GM12878 (cell line): ENCODE data around the gene SORCS2. TPM values are rescaled to one million over a fixed set of nuclear protein-coding genes. Genes with fewer than 3 reads are reported as not detected.

Source experiments
- ATAC-seq: fragments of 200-7000 bp; cut with Tn5 transposase; 3 replicates; pipeline ENCODE4 v1.9.1; 2020; ENCODE audit warnings: mild to moderate bottlenecking, moderate library complexity
- BruUV-seq: library from RNA; stranded (reverse); fragments of 400-500 nt; replicated peaks from 2 replicates; lab custom pipeline; 2021; lab: Mats Ljungman, UMichigan
- CTCF ChIA-PET: fragments of 300-600 bp; sonication (Branson Sonifier 250); formaldehyde crosslinking; extraction: SDS; loops from one replicate; lab custom pipeline; 2021; ENCODE audit warnings: inconsistent platforms; lab: Yijun Ruan, JAX
- POLR2A ChIA-PET: fragments of 350-600 bp; formaldehyde crosslinking; extraction: SDS; loops from one replicate; lab custom pipeline; 2021; ENCODE audit warnings: inconsistent platforms; lab: Charles Lee
- RAD21 ChIA-PET: fragments of 300-600 bp; sonication (Branson Sonifier 250); formaldehyde crosslinking; loops from one replicate; lab custom pipeline; 2023; ENCODE audit warnings: antibody characterized with exemption; ENCODE audit not compliant: unreplicated experiment; lab: Charles Lee
- SMC1A ChIA-PET: fragments of 300-600 bp; sonication (Branson Sonifier 250); formaldehyde crosslinking; loops from one replicate; lab custom pipeline; 2023; ENCODE audit not compliant: unreplicated experiment, uncharacterized antibody; lab: Charles Lee
- DNase-seq: peaks from one replicate; pipeline ENCODE4 v3.0.0-alpha.2; 2011; ENCODE audit warnings: low read depth, low spot score
- FAIRE-seq: peaks from 3 replicates; lab custom pipeline; 2011; peaks lifted over from hg19 to GRCh38; lab: Jason Lieb, UNC
- H2AFZ ChIP-seq: 2 replicates; pipeline ENCODE4 v1.6.0; 2011; ENCODE audit warnings: low read depth, low read length, control low read depth; ENCODE audit not compliant: control insufficient read depth
- H3K27ac ChIP-seq: 2 replicates; pipeline ENCODE4 v1.5.1; 2011; ENCODE audit warnings: control low read depth; ENCODE audit not compliant: control insufficient read depth, insufficient read depth
- H3K27me3 ChIP-seq, 2 experiments: replicated peaks in 1 of 2; 2 replicates each; pipeline versions ENCODE4 v1.6.0 to v1.6.1; 2011; ENCODE audit warnings: low read length in 1 of 2; ENCODE audit not compliant: control insufficient read depth in 2 of 2, insufficient read depth in 2 of 2
- H3K36me3 ChIP-seq, 2 experiments: 2 replicates each; pipeline ENCODE4 v1.5.1; 2011; ENCODE audit warnings: low read length in 1 of 2; ENCODE audit not compliant: control insufficient read depth in 2 of 2, insufficient read depth in 2 of 2
- H3K4me1 ChIP-seq: 2 replicates; pipeline ENCODE4 v1.6.1; 2011; ENCODE audit warnings: mild to moderate bottlenecking, low read length, moderate library complexity, mixed read lengths; ENCODE audit not compliant: control insufficient read depth, insufficient read depth
- H3K4me2 ChIP-seq: 2 replicates; pipeline ENCODE4 v1.6.0; 2011; ENCODE audit warnings: control low read depth; ENCODE audit not compliant: control insufficient read depth, insufficient read depth
- H3K4me3 ChIP-seq: fragments of 200-600 bp; sonication (generic); 2 replicates; pipeline ENCODE4 v1.5.1; 2016
- H3K79me2 ChIP-seq: 2 replicates; pipeline ENCODE4 v1.6.0; 2011; ENCODE audit warnings: low read length; ENCODE audit not compliant: control insufficient read depth, insufficient read depth
- H3K9ac ChIP-seq: 2 replicates; pipeline ENCODE4 v1.8.0; 2011; ENCODE audit warnings: low read length, control low read depth, mixed read lengths; ENCODE audit not compliant: control insufficient read depth, insufficient read depth
- H3K9me3 ChIP-seq: replicated peaks from 3 replicates; pipeline ENCODE4 v1.5.1; 2011; ENCODE audit warnings: mild to moderate bottlenecking, low read length; ENCODE audit not compliant: control insufficient read depth, insufficient read depth
- H4K20me1 ChIP-seq: 2 replicates; pipeline ENCODE4 v1.6.0; 2011; ENCODE audit not compliant: control insufficient read depth, insufficient read depth
- CHD2 ChIP-seq: IDR thresholded peaks from 2 replicates; pipeline ENCODE4 v1.6.1; 2011; ENCODE audit warnings: low read depth, low read length, improper control_type of control experiment, borderline replicate concordance
- PAX5 ChIP-seq: IDR thresholded peaks from 2 replicates; pipeline ENCODE4 v1.6.1; 2011; ENCODE audit warnings: low read depth, low read length, borderline replicate concordance
- POLR2AphosphoS5 ChIP-seq: IDR thresholded peaks from 2 replicates; pipeline ENCODE4 v1.6.1; 2011; ENCODE audit warnings: mild to moderate bottlenecking, low read length, inconsistent platforms
- RB1 ChIP-seq: fragments of 450-650 bp; formaldehyde crosslinking; IDR thresholded peaks from 2 replicates; pipeline ENCODE4 v1.6.1; 2017; ENCODE audit warnings: mild to moderate bottlenecking, borderline replicate concordance
- REST ChIP-seq: IDR thresholded peaks from 2 replicates; pipeline ENCODE4 v1.6.1; 2012; ENCODE audit warnings: mild to moderate bottlenecking, low read depth, low read length
- SMAD5 ChIP-seq: IDR thresholded peaks from 2 replicates; pipeline ENCODE4 v1.6.1; 2016; ENCODE audit warnings: antibody characterized with exemption, low read depth
- ZBTB33 ChIP-seq: fragments of 450-650 bp; IDR thresholded peaks from 2 replicates; pipeline ENCODE4 v1.6.1; 2017; ENCODE audit warnings: mild to moderate bottlenecking
- WGBS: methylation state at CpG from one replicate; pipeline ENCODE4 v1.1.6; 2016; ENCODE audit warnings: low lambda C conversion rate; ENCODE audit not compliant: insufficient replicate concordance, insufficient coverage; ENCODE audit errors: missing lambda C conversion rate; 5-methylcytosine and 5-hydroxymethylcytosine counted together
- in situ Hi-C: fragments of 300-500 bp; cut with MboI; formaldehyde crosslinking; loops from 9 replicates; pipeline ENCODE4 v1.14.3; 2018; ENCODE audit warnings: mixed read lengths
- intact Hi-C: fragments of 100-400 bp; cut with micrococcal nuclease; formaldehyde crosslinking; loops from one replicate; pipeline ENCODE4 v1.14.2; 2022; ENCODE audit not compliant: unreplicated experiment
- polyA plus RNA-seq, 11 experiments: library from polyadenylated mRNA; depleted of rRNA in 4 of 11; unstranded in 6 of 11; stranded (reverse) in 5 of 11; fragments of >200 nt; fragmentation: Nextera tagmentation in 4 of 11; fragmentation: Illumina TruSeq in 1 of 11; extraction: Ambion mirVana in 4 of 11; extraction: Trizol in 1 of 11; gene quantifications; 1 replicate in 1 of 11; 2 replicates in 10 of 11; pipeline versions ENCODE4 v1.2.1 to v1.2.3, GENCODE V29; 2011 to 2016; ENCODE audit warnings: inconsistent platforms in 2 of 11, missing spikeins in 2 of 11, low read depth in 1 of 11
- total RNA-seq, 4 experiments: library from RNA; depleted of rRNA in 3 of 4; stranded (reverse); fragments of >200 nt in 3 of 4; fragmentation: Illumina TruSeq in 1 of 4; extraction: Trizol in 1 of 4; gene quantifications; 2 replicates each; pipeline versions ENCODE4 v1.2.1 to v1.2.3, GENCODE V29; 2013 to 2021
- TF ChIP-seq, protein P1 (sequence below): IDR thresholded peaks from 2 replicates; pipeline ENCODE4 v1.6.1; 2012; ENCODE audit warnings: improper control_type of control experiment, low read depth, low read length; ENCODE audit not compliant: insufficient replicate concordance

Gene SORCS2
- total and polyA plus RNA-seq, 10 of the 15 experiments (the other 5 are each of a cell fraction or from before 2014, with no cell fraction given): 0.01 to 0.15 (median 0.05) TPM; not detected in 5

GRCh38 chr4:7708981-7709380 lies 516.6 kb downstream of the SORCS2 start:
- no peaks in the 10 kb centered on the region for H3K9me3 ChIP-seq
- no peaks in the 10 kb centered on the region for H3K79me2 ChIP-seq
- WGBS: 12% methylated on average over 15 of the region's 15 CpGs
- H3K27ac ChIP-seq: no peak overlapping the region
- H3K27me3 ChIP-seq: no peaks in the 10 kb centered on the region; a peak in 2 of 4 replicates
- no peaks in the 10 kb centered on the region for H3K4me1 ChIP-seq
- no peak overlapping the region for H3K9ac ChIP-seq
- in situ Hi-C loops: no loop called here
- H3K36me3 ChIP-seq: no peaks in the 10 kb centered on the region
- TF ChIP-seq POLR2AphosphoS5: no peak
- TF ChIP-seq REST: no peak
- no peak for TF ChIP-seq ZBTB33
- no peak for TF ChIP-seq PAX5
- no peak for TF ChIP-seq SMAD5
- TF ChIP-seq RB1: no peak
- TF ChIP-seq, protein P1, sequence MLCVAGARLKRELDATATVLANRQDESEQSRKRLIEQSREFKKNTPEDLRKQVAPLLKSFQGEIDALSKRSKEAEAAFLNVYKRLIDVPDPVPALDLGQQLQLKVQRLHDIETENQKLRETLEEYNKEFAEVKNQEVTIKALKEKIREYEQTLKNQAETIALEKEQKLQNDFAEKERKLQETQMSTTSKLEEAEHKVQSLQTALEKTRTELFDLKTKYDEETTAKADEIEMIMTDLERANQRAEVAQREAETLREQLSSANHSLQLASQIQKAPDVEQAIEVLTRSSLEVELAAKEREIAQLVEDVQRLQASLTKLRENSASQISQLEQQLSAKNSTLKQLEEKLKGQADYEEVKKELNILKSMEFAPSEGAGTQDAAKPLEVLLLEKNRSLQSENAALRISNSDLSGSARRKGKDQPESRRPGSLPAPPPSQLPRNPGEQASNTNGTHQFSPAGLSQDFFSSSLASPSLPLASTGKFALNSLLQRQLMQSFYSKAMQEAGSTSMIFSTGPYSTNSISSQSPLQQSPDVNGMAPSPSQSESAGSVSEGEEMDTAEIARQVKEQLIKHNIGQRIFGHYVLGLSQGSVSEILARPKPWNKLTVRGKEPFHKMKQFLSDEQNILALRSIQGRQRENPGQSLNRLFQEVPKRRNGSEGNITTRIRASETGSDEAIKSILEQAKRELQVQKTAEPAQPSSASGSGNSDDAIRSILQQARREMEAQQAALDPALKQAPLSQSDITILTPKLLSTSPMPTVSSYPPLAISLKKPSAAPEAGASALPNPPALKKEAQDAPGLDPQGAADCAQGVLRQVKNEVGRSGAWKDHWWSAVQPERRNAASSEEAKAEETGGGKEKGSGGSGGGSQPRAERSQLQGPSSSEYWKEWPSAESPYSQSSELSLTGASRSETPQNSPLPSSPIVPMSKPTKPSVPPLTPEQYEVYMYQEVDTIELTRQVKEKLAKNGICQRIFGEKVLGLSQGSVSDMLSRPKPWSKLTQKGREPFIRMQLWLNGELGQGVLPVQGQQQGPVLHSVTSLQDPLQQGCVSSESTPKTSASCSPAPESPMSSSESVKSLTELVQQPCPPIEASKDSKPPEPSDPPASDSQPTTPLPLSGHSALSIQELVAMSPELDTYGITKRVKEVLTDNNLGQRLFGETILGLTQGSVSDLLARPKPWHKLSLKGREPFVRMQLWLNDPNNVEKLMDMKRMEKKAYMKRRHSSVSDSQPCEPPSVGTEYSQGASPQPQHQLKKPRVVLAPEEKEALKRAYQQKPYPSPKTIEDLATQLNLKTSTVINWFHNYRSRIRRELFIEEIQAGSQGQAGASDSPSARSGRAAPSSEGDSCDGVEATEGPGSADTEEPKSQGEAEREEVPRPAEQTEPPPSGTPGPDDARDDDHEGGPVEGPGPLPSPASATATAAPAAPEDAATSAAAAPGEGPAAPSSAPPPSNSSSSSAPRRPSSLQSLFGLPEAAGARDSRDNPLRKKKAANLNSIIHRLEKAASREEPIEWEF: no peak
- no peak for TF ChIP-seq CHD2
- H3K4me3 ChIP-seq: no peak overlapping the region
- RAD21 ChIA-PET: no interaction called here
- ATAC-seq: no peak
- intact Hi-C loops: no loop called here
- SMC1A ChIA-PET: no interaction called here
- FAIRE-seq: no peak
- BruUV-seq: no TSS peak
- no peak overlapping the region for H3K4me2 ChIP-seq
- no peaks in the 10 kb centered on the region for H4K20me1 ChIP-seq
- POLR2A ChIA-PET: no interaction called here
- no peak overlapping the region for H2AFZ ChIP-seq
- CTCF ChIA-PET: no interaction called here
- DNase-seq: no peak
